ENCODE measurements around the gene MIOX. TPM values are rescaled to one million over a fixed set of nuclear protein-coding genes. Genes with fewer than 3 reads are reported as not detected.

MIOX gene
- total and polyA plus RNA-seq, 2 of the 13 experiments (the other 11 are each of a cell fraction or from before 2014, with no cell fraction given) = 1.5 to 2.9 TPM

- TF ChIP-seq HMGXB3 (CRISPR knock-in tag; IDR thresholded peaks at IDR 0.05; ENCODE audit: borderline replicate concordance) = no peak
- no peak for TF ChIP-seq ZNF136 (CRISPR knock-in tag; IDR thresholded peaks at IDR 0.05; ENCODE audit: low read depth)
- 0 out of 4 replicates have a peak, but pooled peaks of 1 of the 2 experiments have one; percentile 44 for TF ChIP-seq KLF16 (CRISPR knock-in tag; IDR thresholded peaks at IDR 0.05)
- no peak for TF ChIP-seq FOXM1 (CRISPR knock-in tag; IDR thresholded peaks at IDR 0.05)
- TF ChIP-seq ATAD3A (CRISPR knock-in tag; IDR thresholded peaks at IDR 0.05) = no peak
- no peak for TF ChIP-seq ZNF496 (CRISPR knock-in tag; IDR thresholded peaks at IDR 0.05; ENCODE audit: insufficient replicate concordance)
- TF ChIP-seq PREB (CRISPR knock-in tag; IDR thresholded peaks at IDR 0.05) = no peak
- no peak for TF ChIP-seq ZNF354B (CRISPR knock-in tag; IDR thresholded peaks at IDR 0.05)
- TF ChIP-seq CREB3 (CRISPR knock-in tag; IDR thresholded peaks at IDR 0.05) = no peak
- TF ChIP-seq ZFAT (CRISPR knock-in tag; conservative IDR thresholded peaks at IDR 0.05) = no peak
- TF ChIP-seq MAX (IDR thresholded peaks at IDR 0.05) = peak; percentile 45; the same call in 1 of the 2 replicates
- no peak for TF ChIP-seq MTA1 (CRISPR knock-in tag; IDR thresholded peaks at IDR 0.05; ENCODE audit: borderline replicate concordance)
- no peak for TF ChIP-seq HNF1A (IDR thresholded peaks at IDR 0.05; ENCODE audit: low read depth)
- TF ChIP-seq HNF1A (CRISPR knock-in tag; IDR thresholded peaks at IDR 0.05; ENCODE audit: borderline replicate concordance) = no peak
- TF ChIP-seq SOX6 (IDR thresholded peaks at IDR 0.05) = no peak
- TF ChIP-seq SOX6 (CRISPR knock-in tag; IDR thresholded peaks at IDR 0.05) = peak; percentile 31; the same call in 1 of the 2 replicates
- no peak for TF ChIP-seq CENPX (CRISPR knock-in tag; IDR thresholded peaks at IDR 0.05)
Observed at GRCh38 chr22:50474710-50475651, 11.7 kb upstream of the MIOX start, which contains the start of gene SBF1 (continued).
